ENCODE measurements around the gene GLIS1. TPM values are rescaled to one million over a fixed set of nuclear protein-coding genes. Genes with fewer than 3 reads are reported as not detected.

GLIS1 gene
- polyA plus RNA-seq, 3 donors = not detected

DNA sequence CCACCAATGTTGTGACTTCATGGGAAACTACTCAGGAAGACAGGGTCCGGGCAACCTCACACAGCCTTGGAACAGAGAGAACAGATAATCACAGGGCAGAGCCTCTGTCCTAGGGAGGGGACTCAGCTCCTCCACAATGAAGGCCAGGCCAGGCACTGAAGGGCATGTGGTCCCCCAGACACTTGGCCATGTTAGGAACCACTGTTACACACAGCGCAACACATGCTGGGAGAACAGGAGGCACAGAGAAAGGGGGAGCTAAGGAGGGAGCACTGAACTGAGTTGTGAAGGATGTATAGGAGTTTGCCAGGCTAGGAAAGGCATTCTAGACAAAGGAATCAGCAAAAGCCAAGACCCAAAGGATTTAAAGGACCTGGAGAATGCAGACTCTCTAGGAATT is 152.2 kb downstream of the GLIS1 start:
- no peak for DNase-seq
- Histone ChIP-seq H3K4me3 (replicated peaks in 1 of 3; ENCODE audit: low read depth in 2 of 3, low read length in 3 of 3) (no peak overlapping the region), H3K79me2 (ENCODE audit: insufficient read depth, low read length) (no peaks in the 10 kb centered on the region), H3K9me3 (replicated peaks in 1 of 2; ENCODE audit: control insufficient read depth in 1 of 2, insufficient read depth in 1 of 2, low read length in 2 of 2) (no peaks in the 10 kb centered on the region), H3K4me2 (replicated peaks; ENCODE audit: extremely low read depth, low read length, poor library complexity, severe bottlenecking) (no peak overlapping the region), H3K36me3 (replicated peaks in 1 of 2; ENCODE audit: control insufficient read depth in 1 of 2, insufficient read depth in 2 of 2, low read length in 2 of 2) (no peaks in the 10 kb centered on the region), H3K27ac (ENCODE audit: low read depth in 1 of 2, low read length in 2 of 2) (no peak overlapping the region), H2AFZ (ENCODE audit: insufficient read depth, low read depth, low read length, poor library complexity, severe bottlenecking) (no peak overlapping the region), H3K9ac (ENCODE audit: insufficient read depth, low read length, poor library complexity, severe bottlenecking) (no peak overlapping the region), H4K20me1 (ENCODE audit: insufficient read depth, low read length) (no peaks in the 10 kb centered on the region), H3K27me3 (ENCODE audit: control insufficient read depth in 2 of 2, insufficient read depth in 2 of 2, low read length in 2 of 2) (no peaks in the 10 kb centered on the region), H3K4me1 (ENCODE audit: control insufficient read depth in 1 of 2, insufficient read depth in 2 of 2, low read length in 2 of 2) (no peaks in the 10 kb centered on the region)
- Mint-ChIP-seq H3K4me3 (no peak overlapping the region), H3K36me3 (no peaks in the 10 kb centered on the region), H3K4me1 (no peaks in the 10 kb centered on the region), H3K9me3 (peaks cover 0 to 2% (median 0%) of the 10 kb centered on the region in 7 donors), H3K27me3 (ENCODE audit: low read depth in 3 of 3) (peaks cover 1 to 8% (median 4%) of the 10 kb centered on the region in 3 donors), H3K27ac (no peak overlapping the region)
- intact Hi-C loops (cut with micrococcal nuclease) = no loop called here
- 50% methylated on average over 1 of the region's 2 CpGs for WGBS (ENCODE audit: insufficient coverage)
- TF ChIP-seq, protein P1, sequence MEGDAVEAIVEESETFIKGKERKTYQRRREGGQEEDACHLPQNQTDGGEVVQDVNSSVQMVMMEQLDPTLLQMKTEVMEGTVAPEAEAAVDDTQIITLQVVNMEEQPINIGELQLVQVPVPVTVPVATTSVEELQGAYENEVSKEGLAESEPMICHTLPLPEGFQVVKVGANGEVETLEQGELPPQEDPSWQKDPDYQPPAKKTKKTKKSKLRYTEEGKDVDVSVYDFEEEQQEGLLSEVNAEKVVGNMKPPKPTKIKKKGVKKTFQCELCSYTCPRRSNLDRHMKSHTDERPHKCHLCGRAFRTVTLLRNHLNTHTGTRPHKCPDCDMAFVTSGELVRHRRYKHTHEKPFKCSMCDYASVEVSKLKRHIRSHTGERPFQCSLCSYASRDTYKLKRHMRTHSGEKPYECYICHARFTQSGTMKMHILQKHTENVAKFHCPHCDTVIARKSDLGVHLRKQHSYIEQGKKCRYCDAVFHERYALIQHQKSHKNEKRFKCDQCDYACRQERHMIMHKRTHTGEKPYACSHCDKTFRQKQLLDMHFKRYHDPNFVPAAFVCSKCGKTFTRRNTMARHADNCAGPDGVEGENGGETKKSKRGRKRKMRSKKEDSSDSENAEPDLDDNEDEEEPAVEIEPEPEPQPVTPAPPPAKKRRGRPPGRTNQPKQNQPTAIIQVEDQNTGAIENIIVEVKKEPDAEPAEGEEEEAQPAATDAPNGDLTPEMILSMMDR (IDR thresholded peaks at IDR 0.05) = no peak

GRCh38 chr1:53585565-53585964 is 153.4 kb downstream of the GLIS1 start:
- Histone ChIP-seq H3K4me2 (replicated peaks; ENCODE audit: extremely low read depth, low read length, poor library complexity, severe bottlenecking) (no peak overlapping the region), H3K27me3 (ENCODE audit: control insufficient read depth in 2 of 2, insufficient read depth in 2 of 2, low read length in 2 of 2) (no peaks in the 10 kb centered on the region), H3K9me3 (replicated peaks in 1 of 2; ENCODE audit: control insufficient read depth in 1 of 2, insufficient read depth in 1 of 2, low read length in 2 of 2) (no peaks in the 10 kb centered on the region), H3K4me3 (replicated peaks in 1 of 3; ENCODE audit: low read depth in 2 of 3, low read length in 3 of 3) (no peak overlapping the region), H3K9ac (ENCODE audit: insufficient read depth, low read length, poor library complexity, severe bottlenecking) (no peak overlapping the region), H2AFZ (ENCODE audit: insufficient read depth, low read depth, low read length, poor library complexity, severe bottlenecking) (no peak overlapping the region), H3K27ac (ENCODE audit: low read depth in 1 of 2, low read length in 2 of 2) (no peak overlapping the region), H3K79me2 (ENCODE audit: insufficient read depth, low read length) (no peaks in the 10 kb centered on the region), H3K4me1 (ENCODE audit: control insufficient read depth in 1 of 2, insufficient read depth in 2 of 2, low read length in 2 of 2) (no peaks in the 10 kb centered on the region), H3K36me3 (replicated peaks in 1 of 2; ENCODE audit: control insufficient read depth in 1 of 2, insufficient read depth in 2 of 2, low read length in 2 of 2) (no peaks in the 10 kb centered on the region), H4K20me1 (ENCODE audit: insufficient read depth, low read length) (no peaks in the 10 kb centered on the region)
- 90% methylated on average over 1 of the region's 1 CpG for WGBS (ENCODE audit: insufficient coverage)
- peaks cover 1 to 6% (median 4%) of the 10 kb centered on the region in 3 donors for H3K27me3 Mint-ChIP-seq (ENCODE audit: low read depth in 3 of 3)
- H3K4me3 Mint-ChIP-seq = no peak overlapping the region
- H3K4me1 Mint-ChIP-seq = no peaks in the 10 kb centered on the region
- H3K36me3 Mint-ChIP-seq = no peaks in the 10 kb centered on the region
- TF ChIP-seq, protein P1 (IDR thresholded peaks at IDR 0.05) = no peak
- DNase-seq = no peak
- H3K27ac Mint-ChIP-seq = no peak overlapping the region
- peaks cover 0 to 2% (median 0%) of the 10 kb centered on the region in 7 donors for H3K9me3 Mint-ChIP-seq
- intact Hi-C loops (cut with micrococcal nuclease) = no loop called here
